HL-60/S4 treated with retinoic acid at 250 ng/mL for 4 days and 3 days (cell line): ENCODE measurements around the gene CFAP97.
"Not testable (repeated sequence)": the region's sequence is repeated elsewhere in the genome, so short reads cannot be mapped to it uniquely, and the experiment has no call there.

ENCODE experiments used
- in situ Hi-C: fragments of 300-500 bp; cut with MboI; formaldehyde crosslinking; loops from 2 replicates; pipeline ENCODE4 v1.7.0; 2022; ENCODE audit warnings: low sequenced_read_pairs

Gene CFAP97

DNA sequence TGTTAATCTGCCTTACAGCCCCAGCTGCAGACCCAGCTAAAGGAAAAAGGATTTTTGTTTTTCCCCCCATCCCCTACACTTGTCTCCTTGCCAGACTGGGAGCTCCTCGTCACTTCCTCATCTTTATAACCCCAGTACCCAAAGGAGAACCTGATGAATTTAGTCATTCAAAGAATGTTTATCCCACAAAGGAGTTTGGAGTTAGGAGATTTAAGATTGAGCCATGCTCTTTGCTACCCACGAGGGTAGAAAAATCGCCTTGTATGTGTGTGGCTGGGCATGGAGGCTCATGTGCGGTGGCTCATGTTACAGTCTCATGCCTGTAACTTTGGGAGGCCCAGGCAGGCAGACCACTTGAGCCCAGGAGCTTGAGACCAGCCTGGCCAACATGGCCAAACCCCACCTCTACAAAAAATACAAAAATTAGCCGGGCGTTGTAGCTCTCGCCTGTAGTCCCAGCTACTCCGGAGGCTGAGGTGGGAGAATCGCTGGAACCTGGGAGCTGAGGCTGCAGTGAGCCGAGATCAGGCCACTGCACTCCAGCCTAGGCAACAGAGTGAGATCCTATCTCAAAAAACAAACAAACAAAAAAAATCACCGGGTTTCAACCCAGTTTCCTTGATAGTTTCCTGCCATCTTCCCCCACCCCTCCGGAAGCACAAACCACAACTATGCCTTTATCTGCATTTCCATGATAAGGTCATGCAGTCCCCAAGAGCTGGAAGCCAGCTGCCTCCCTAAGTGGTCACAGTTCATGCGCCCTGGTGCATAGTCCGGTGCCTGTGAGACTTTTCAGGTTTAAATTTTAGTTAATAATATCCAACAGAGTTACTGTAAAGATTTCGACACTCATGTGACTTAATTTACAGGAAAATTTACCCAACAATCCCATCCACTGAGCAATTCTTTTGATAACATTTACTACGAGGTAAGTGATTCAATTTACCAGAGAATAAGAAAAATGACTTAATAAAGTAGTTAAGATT, 1.5 kb downstream of the CFAP97 start:
- in situ Hi-C loops = no loop called here

DNA sequence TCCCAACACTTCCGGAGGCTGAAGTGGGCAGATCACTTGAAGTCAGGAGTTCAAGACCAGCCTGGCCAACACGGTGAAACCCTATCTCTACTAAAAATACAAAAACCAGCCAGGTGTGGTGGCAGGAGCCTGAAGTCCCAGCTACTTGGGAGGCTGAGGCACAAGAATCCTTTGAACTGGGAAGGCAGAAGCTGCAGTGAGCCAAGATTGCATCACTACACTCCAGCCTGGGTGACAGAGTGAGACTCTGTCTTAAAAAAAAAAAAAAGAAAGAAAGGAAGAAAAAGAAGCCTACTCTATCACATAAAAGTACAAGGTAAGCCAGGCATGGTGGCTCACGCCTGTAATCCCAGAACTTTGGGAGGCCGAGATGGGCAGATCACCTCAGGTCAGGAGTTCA, 5.6 kb downstream of the CFAP97 start:
- in situ Hi-C loops = not testable (repeated sequence)

DNA sequence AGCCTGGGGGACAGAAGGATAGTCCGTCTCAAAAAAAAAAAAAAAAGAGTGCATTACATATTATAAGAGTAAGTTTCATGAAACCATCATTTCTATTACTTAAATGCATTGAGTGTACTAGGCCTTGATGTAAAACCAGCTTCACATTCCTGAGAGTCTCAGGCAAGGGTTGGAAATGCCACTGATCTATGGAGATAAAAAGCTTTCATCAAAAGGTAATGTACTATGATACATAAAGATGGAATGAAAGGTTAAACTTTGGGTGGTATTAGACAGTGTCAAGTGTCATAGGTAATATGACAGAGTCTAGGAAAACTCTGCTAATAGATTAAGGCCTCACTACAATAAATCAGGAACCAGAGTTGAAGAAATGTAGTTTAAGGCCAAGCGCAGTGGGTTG, 7.4 kb downstream of the CFAP97 start:
- in situ Hi-C loops = no loop called here

DNA sequence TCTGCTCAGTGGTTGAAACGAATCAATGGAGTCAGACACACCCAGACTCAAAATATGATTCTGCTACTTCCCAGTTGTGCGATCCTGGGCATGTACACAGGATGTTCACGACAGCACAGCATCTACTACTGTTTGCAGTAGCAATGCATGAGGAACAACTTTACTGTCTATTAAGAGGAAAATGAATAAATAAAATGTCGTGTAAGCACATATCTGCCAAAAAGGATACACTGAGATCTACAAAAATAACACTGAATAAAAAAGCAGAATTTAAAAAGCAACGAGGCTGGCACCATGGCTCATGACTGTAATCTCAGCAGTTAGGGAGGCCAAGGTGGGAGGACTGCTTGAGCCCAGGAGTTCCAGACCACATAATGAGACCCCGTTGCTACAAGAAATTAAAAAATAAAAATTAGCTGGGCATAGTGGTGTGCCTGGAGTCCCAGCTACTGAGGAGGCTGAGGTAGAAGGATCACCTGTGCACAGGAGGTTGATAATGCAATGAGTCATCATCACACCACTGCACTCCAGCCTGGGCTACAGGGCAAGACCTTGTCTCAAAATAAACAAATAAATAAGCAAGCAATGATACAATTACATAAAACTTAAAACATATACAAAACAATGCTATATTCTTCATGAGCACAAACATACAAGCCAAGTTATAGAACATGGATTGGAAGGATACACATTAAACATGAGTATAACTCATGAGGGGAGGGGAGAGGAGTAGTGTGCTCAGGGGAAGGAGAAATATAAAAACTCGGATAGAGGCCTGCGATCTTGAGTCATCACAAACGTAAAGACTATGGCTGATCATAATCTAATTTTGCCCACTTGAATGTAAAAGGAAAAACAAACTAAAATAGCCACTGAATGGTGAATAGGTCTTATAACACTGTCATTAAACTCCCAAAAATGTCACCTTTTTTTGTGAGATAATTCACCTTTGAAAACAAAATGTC, 8.6 kb downstream of the CFAP97 start:
- in situ Hi-C loops = no loop called here

DNA sequence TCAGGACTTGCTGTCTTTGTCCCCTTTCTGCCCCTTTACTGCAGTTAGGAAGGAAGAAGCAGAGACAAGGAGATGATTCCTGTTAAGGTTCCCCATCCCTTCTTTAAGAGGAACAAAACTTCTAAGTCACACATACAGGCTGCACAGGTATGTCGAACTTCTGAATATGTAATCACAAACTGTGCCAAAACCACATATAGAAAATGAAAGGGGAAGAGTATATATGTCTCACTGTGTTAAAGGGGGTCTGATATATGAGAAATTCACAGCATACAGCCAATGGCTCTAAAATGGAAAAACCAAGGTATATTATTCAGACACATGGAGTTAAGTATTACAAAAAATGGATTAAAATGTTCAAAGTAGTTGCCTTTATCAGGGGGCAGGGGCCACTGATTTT, 11.7 kb downstream of the CFAP97 start:
- in situ Hi-C loops = no loop called here

DNA sequence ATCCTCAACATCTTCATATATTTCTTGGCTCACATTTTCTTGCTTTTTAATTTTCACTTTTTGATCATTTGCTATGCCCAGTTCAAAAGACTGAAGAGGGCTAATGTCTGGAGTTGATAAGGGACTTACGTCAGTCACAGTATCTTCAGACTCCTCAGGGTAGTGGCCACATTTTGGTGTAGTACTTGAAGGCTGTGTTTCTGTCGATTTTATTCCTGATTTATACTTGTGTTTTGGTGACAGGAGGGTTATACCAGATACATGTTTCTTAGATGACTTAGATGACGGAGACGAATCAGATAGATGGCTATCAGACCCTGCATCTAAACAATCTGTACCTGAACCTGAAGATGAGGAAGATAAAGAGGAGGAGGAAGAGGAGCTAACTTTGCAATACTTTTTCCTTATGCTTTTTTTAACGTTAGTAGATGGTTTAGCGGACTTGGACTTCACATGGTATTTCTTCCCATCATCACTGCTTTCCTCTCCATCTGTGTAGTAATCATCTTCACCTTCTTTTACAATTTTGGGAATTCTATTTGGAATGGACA, 13.4 kb downstream of the CFAP97 start:
- in situ Hi-C loops = no loop called here

DNA sequence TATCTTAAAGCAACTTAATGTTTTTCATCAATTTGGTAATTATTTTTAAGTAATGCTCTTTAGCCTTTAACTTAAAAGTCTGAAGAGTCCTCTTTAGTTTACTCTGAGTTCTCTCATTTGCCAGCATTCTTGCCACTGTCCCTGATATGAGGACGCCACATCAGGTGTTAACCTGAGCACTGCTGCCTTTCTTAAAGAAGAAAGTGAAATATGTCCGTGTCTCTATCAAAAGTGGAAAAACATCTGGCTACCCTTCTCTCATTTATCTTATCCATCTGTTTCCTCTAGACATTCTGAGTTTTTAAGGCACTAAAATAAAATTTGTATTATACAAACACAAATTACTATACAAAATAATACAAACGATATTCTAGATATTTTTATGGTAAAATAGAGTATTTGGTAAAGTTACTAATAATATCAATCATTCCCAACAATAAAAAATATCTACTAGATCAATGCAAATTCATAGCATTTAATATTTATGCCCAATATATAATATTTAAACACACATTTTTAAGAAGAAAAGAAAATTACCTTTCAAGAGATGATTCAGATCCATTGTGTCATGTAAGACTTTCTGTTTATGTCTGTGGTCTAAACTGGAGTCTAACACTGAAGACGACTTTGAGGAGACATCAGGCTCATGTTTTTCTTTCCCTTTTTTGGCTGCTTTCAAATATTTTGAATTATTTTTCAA, 14.0 kb downstream of the CFAP97 start:
- in situ Hi-C loops = no loop called here

DNA sequence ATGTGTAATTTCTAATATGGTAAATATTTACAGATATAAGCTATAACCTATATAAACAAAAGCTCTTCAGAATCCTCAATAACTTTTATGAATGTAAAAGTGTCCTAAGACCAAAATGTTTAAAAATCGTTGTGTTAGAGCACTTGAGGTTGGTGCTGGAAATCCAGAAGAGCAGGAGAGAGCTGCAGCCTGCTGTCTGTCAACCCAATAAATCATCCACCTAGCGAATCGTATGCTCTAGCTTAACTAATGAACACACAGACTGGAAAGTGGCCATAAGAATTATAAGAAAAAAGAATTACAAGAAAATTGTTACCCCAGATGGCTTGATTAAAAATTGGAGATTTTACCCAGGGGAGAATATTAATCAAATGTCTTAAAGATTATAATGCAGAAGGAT, 17.0 kb downstream of the CFAP97 start:
- in situ Hi-C loops = no loop called here

DNA sequence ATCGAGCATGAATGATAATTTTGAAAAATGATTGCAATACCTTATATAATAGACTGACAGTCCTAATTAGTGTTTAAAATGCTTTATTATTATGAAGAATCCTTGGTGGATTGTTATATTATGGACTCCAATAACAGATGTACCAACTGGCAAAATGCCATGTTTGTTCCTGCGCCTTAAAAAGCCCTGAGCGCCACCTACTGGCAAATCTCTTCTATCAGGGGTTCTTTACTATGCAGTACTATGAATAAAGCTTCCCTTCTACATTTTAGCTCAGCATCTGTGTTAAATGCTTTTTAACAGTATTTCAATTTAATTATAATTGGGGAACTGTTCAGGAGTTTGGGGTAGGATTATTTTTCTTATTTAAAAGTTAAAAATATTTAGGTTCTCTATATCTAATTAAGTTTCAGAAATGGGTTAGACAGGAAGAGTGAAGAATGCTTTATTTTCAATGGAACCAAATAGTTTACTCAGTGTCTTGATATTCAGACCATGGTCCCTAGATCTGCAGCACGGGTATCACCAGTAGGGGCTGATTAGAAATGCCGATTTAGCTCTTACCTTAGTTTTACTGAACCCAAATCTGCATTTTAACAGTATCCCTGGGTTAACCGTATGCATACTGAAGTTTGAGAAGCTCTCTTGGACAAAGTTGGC, 20.0 kb downstream of the CFAP97 start:
- in situ Hi-C loops = no loop called here

DNA sequence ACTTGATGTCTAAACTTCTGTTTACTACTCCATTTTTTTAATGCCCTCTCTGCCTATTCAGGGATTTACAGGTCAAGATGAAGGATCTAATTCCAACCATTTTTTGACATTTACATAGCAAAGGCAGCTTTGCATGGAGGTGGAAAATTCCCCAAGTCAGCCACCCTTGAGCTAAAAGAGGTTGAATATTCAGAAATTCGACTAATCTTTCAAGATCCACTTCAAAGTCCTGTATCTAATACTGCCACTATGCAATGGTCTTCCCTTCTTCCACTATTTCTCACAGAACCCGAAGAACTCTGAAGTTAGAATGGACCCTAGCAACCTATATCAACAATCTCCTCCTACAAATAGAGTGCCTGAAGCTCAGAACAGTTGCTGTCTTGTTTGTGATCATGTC, 21.6 kb downstream of the CFAP97 start:
- in situ Hi-C loops = no loop called here

DNA sequence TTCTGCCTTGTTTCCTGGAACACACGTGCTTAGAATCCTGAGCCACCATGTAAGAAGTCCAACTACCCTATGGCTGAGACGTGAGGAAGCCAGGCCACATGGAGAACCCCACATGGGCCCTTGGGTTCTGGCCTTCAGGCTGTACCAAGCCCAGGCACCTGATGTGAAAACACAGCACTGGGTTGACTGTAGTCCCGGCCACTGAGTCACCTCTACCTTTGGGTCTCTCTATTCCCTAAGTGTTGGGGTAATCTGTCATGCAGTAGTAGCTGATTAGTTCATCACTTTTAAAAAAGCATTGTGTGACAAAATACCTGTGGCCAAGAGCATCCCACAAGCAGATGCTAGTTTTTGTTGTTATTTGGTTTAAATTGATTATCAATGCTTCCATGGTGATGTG, 24.3 kb downstream of the CFAP97 start:
- in situ Hi-C loops = no loop called here

DNA sequence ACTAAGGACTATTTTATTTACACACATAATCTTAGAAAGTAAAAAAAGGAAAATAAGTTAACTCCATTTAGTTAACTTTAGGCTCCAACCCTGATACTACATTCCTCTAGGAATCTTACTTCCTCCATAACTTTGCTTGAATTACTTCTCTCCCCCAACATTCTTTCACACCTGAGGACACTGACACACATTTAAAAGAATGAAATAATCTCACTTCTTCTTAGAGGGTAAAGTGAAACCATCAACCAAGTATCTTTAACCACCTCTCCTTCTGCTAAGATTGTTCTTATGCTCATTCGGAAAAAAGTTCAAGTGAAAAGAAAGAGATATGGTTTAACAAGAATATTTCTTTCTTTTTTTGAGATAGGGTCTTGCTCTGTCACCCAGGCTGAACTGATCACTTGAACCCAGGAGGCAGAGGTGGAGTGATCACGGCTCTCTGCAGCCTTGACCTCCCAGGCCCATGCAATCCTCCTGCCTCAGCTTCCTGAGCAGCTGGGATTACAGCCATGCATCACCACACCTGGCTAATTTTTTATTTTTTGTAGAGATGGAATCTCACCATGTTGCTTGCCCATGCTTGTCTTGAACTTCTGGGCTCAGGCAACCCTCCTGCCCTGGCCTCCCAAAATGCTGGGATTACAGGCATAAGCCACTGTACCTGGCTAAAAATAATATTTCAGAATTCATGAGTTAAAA, 32.3 kb downstream of the CFAP97 start:
- in situ Hi-C loops = no loop called here

DNA sequence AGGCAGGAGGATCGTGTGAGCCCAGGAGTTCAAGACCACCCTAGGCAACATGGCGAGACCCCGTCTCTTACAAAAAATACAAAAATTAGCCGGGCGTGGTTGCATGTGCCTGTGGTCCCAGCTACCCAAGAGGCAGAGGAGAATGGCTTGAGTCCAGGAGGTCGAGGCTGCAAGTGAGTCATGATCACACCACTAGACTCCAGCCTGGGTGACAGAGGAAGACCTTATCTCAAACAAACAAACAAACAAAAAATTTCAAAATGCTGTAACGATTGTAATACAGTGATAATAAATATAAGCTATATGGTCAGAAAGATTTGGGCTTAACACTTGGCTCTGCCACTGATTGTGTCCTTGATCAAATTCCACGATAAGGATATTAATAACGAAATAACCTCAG, 36.6 kb downstream of the CFAP97 start:
- in situ Hi-C loops = no loop called here

DNA sequence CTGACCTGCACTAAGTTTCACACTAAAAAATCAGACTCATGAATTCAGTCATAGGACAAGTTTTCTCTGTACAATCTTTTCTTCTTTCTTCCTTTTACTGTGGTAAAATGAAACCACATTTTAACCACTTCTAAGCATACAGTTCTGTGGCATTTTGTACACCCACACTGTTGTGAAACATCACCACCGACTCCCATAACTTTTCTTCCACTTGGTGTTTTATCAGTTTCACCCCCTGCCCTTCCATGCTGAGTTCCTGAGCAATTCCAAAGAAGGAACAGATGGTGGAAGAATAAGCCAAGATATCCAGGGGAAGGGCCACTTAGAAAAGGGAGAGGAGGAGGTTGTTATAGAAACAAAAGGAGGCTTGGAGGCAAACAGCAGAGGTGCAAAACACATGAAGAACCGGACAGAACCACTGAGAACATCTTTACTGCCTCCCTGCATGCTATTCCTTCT, 38.2 kb downstream of the CFAP97 start:
- in situ Hi-C loops = no loop called here

DNA sequence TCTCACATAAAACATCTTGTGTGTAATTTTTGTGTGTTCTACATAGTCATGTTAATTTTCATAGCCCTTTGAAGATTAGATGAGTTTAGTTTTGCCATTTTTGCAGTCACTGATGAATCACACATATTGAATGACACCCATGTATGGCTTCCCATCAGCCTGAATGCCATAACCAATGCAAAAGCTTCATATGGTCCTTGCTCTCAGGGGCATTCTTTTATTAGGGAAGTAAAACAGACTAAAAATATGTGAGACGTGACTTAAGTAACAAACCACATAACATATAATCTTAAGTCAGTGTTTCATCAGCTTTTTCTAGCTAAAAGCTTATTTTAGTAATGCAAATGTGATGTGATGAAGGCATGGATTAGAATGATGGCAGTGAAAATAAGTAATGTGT, 52.5 kb downstream of the CFAP97 start:
- in situ Hi-C loops = no loop called here

DNA sequence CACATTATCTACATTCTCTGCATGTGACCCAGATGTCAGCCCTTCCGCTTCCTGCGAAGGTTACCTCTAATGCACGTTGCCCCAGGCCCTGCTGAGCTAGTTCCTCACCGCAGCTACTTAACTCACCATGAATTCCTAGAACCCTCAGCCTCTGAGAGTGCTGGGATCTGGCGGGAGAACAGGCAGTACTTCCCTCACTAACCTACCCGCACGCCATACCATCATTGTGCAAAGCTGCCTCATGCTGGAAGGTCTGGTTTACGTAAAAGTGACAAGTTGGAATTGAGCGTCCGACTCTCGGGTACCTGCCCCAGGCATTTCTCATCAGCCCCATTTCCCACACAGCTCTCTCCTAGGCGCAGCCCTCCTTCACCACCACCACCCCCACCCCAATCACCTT, 54.4 kb downstream of the CFAP97 start:
- in situ Hi-C loops = no loop called here

DNA sequence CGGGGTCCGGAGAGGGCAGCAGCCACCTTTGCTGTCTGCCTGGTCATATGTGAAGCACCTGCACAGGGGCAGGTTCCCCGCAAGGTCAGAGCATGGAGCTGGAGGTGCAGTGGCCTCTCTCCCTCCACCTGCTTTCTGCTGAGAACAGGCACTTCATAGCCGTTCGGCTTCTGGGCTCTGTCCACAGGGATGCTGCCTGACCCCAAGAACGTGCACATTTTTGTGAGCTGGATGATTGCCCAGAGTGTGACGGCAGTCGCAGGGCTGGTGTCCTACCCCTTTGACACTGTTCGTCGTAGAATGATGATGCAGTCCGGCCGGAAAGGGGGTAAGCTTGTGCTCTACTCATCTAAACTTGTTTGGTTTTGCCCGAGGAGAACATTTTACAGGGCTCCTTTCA, 58.2 kb downstream of the CFAP97 start:
- in situ Hi-C loops = no loop called here

DNA sequence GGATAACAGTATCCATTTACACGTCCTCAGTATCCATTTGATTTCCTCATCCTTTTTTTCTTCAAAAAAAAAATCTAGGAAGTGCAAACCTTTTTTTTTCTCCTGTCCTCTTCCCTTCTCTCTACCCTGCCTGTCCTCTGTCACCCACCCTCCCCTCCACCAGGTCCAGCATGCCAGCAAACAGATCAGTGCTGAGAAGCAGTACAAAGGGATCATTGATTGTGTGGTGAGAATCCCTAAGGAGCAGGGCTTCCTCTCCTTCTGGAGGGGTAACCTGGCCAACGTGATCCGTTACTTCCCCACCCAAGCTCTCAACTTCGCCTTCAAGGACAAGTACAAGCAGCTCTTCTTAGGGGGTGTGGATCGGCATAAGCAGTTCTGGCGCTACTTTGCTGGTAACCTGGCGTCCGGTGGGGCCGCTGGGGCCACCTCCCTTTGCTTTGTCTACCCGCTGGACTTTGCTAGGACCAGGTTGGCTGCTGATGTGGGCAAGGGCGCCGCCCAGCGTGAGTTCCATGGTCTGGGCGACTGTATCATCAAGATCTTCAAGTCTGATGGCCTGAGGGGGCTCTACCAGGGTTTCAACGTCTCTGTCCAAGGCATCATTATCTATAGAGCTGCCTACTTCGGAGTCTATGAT, 59.1 kb downstream of the CFAP97 start:
- in situ Hi-C loops = no loop called here

DNA sequence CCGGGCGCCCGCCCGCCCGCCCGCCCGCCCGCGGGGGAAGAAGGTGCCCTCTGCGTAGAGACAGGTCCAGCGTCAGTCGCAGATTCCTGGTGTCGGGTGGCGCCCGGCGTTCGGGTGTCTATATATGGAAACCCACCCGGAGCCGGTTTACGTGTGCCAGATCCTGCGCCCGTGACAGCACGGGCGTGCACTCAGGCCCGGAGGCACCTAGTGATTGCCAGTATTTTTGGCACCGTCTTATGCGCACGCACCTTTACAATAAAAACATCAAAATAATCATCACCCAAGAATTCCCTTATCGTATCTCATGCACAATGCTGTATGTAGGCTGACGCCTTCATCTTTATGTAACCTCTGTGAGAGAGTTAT, 60.2 kb downstream of the CFAP97 start:
- in situ Hi-C loops = no loop called here
